Heart right ventricle (tissue), 16 donors: ENCODE data around the gene YJEFN3. TPM values are rescaled to one million over a fixed set of nuclear protein-coding genes. Genes with fewer than 3 reads are reported as not detected.
A peak's percentile ranks its signal among the peaks of the same experiment; 100 is the strongest.

ENCODE experiments used
- ATAC-seq, 8 donors: fragments of 200-7000 bp; cut with Tn5 transposase; one replicate each; pipeline ENCODE4 v1.9.1; 2020; ENCODE audit warnings: mild to moderate bottlenecking in 8 of 8, moderate library complexity in 8 of 8, moderate number of reproducible peaks in 1 of 8
- DNase-seq, 2 donors: peaks; one replicate each; pipeline ENCODE4 v3.0.0-alpha.2; 2020
- H3K27ac ChIP-seq, 10 donors: fragments of 200-600 bp; sonication (generic) in 2 of 10; one replicate each; pipeline versions ENCODE4 v1.5.0 to v1.8.0; 2020 to 2022; ENCODE audit warnings: mild to moderate bottlenecking in 3 of 10
- H3K27me3 ChIP-seq, 7 donors: fragments of 200-600 bp; one replicate each; pipeline ENCODE4 v1.8.0; 2021 to 2022; ENCODE audit warnings: mild to moderate bottlenecking in 2 of 7
- H3K36me3 ChIP-seq, 9 donors: fragments of 200-600 bp; sonication (generic) in 1 of 9; one replicate each; pipeline versions ENCODE4 v1.5.0 to v1.8.0; 2020 to 2022; ENCODE audit warnings: mild to moderate bottlenecking in 2 of 9
- H3K4me1 ChIP-seq, 9 donors: fragments of 200-600 bp; sonication (generic) in 1 of 9; one replicate each; pipeline versions ENCODE4 v1.5.0 to v1.8.0; 2020 to 2022; ENCODE audit warnings: mild to moderate bottlenecking in 4 of 9
- H3K4me3 ChIP-seq, 10 donors: fragments of 200-600 bp; sonication (generic) in 2 of 10; one replicate each; pipeline versions ENCODE4 v1.5.0 to v1.8.0; 2020 to 2022; ENCODE audit warnings: mild to moderate bottlenecking in 7 of 10, moderate library complexity in 2 of 10
- H3K9me3 ChIP-seq, 11 donors: fragments of 200-600 bp in 10 of 11; sonication (generic) in 2 of 11; one replicate each; pipeline versions ENCODE4 v1.5.0 to v1.8.0; 2013 to 2022; ENCODE audit warnings: mild to moderate bottlenecking in 2 of 11, control low read depth in 1 of 11, moderate library complexity in 1 of 11
- CTCF ChIP-seq, 9 donors: fragments of 200-600 bp; sonication (generic) in 2 of 9; IDR thresholded peaks; one replicate each; pipeline versions ENCODE4 v1.5.0 to v1.8.0; 2021 to 2022; ENCODE audit warnings: antibody characterized with exemption in 9 of 9, mild to moderate bottlenecking in 5 of 9, moderate library complexity in 1 of 9
- WGBS, 2 donors: extraction: QIAGEN DNeasy Blood & Tissue Kit; methylation state at CpG; one replicate each; pipeline ENCODE4 v1.1.7; 2013; ENCODE audit warnings: inconsistent platforms in 1 of 2; 5-methylcytosine and 5-hydroxymethylcytosine counted together
- intact Hi-C, 10 donors: fragments of 100-400 bp; cut with DNase I; formaldehyde crosslinking; loops; one replicate each; pipeline versions ENCODE4 v1.11.1 to v1.14.2; 2022
- polyA plus RNA-seq, 2 donors: library from polyadenylated mRNA; stranded (reverse); fragments of 200-250 nt; gene quantifications; one replicate each; pipeline ENCODE4 v1.2.3, GENCODE V29; 2013
- total RNA-seq, 10 donors: library from RNA; stranded (reverse); fragmentation: NEBNext Ultra II Directional in 3 of 10; extraction: Animal tissue kit (Norgen Biotek cat#: 25700) in 3 of 10; gene quantifications; one replicate each; pipeline versions ENCODE4 v1.2.1 to v1.2.4, GENCODE V29; 2021 to 2023
- donor health status: Arrhythmogenic right ventricular cardiomyopathy.
- donor health status: ischemic (EF 13 %, LVEDD 7.1; RV severe dilation, severe dysfunction).
- donor health status: healthy with polysubstance abuse.
- donor health status: DM: no; HTN: yes; CAD: no.
- donor health status: DM: no; HTN: no; CAD: no.
- donor health status: ischemic (EF 25% LVEDD 6.9; RV normal size, moderate dysfunction).
- donor health status: ischemic (EF 25% LVEDD 5.7; RV mildly dilated, moderate dysfunction).
- donor health status: healthy.
- donor health status: DM: yes; HTN: yes; CAD: no.
- donor health status: Ischemic cardiomyopathy.
- donor health status: ischemic (EF 35%, LVEDD 5.7; RV mildly dilated, moderate dysfunction).
- donor health status: nonischemic (EF 11% LVEDD 7.7; RV severe dilation, severe dysfunction).
- donor health status: DM: yes; HTN: yes; CAD: no.
- donor health status: PGD.
- donor health status: ischemic (EF 29% LVEDD 5.4; RV normal size, mild dysfunction).
- donor health status: nonischemic (EF 23%, LVEDD 6.1; RV moderate dilation, normal function).

YJEFN3 gene
- total and polyA plus RNA-seq, 12 donors, result 2.1 to 13.1 (median 2.4) TPM

- Histone ChIP-seq H3K36me3 (no peaks in the 10 kb centered on the region), H3K27ac (no peak overlapping the region), H3K9me3 (no peaks in the 10 kb centered on the region), H3K27me3 (peaks cover 4 to 73% (median 70%) of the 10 kb centered on the region in 7 donors), H3K4me1 (peaks cover 9 to 35% (median 26%) of the 10 kb centered on the region in 9 donors), H3K4me3 (peak overlapping the region in 4 of 10 donors; percentile 5 to 26 (median 12))
- DNase-seq, result peak; percentile 45 to 73
- peak; percentile 9 to 46 (median 22) for ATAC-seq
- WGBS, 2 donors, result 11 to 15% methylated on average over 57 to 74 of the region's 74 CpGs
- intact Hi-C loops, result no loop called here
- TF ChIP-seq CTCF (IDR thresholded peaks at IDR 0.05), result no peak
These were observed 11.5 kb downstream of the YJEFN3 start for GRCh38 chr19:19540064-19540714.

DNA sequence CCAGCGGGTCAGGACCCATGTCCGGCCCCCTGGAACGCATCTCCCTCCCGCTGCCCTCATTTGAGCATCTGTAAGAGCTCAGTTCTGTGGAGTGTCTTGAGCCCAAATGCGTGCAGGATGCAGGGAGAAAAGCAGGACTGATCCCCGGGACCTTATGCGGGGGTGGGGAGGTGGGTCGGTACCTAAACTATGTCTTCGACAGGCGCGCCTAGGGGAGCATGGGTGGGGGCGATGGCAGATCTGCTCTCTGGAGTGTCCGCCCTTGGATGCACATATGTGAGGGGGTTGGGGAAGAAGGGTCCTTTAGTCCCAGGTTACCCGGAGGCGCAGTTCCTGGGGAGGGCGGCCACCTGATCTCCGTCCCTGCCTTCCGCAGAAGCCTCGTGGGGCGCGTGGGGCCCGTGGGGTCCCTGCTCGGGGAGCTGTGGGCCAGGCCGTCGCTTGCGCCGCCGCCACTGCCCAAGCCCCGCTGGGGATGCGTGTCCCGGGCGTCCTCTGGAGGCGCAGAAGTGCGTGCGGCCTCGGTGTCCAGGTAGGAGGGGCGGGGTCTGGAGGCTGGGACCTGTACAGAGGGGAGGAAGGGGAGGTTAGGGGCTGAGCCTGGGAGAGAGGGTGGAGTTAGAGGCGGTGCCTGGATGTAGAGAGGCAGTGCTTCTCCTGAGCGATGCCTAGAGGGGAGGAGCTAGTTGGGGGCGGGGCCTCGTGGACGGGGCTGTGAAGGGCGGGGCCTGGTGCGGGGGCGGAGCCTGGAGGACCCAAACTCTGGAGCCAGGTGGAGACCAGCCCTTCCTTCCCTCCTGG lies 12.2 kb downstream of the YJEFN3 start:
- Histone ChIP-seq H3K36me3 (no peaks in the 10 kb centered on the region), H3K27ac (no peak overlapping the region), H3K4me3 (peak overlapping the region in 6 of 10 donors; percentile 5 to 26 (median 12)), H3K4me1 (peaks cover 9 to 35% (median 26%) of the 10 kb centered on the region in 9 donors), H3K9me3 (no peaks in the 10 kb centered on the region), H3K27me3 (peaks cover 4 to 78% (median 70%) of the 10 kb centered on the region in 7 donors)
- intact Hi-C loops, result no loop called here
- 3 to 4% methylated on average over 45 of the region's 45 CpGs for WGBS, 2 donors
- no peak for TF ChIP-seq CTCF (IDR thresholded peaks at IDR 0.05)
- no peak for DNase-seq
- peak in 2 of 8 donors; percentile 18 to 21 for ATAC-seq

GRCh38 chr19:19541616-19542015 lies 12.9 kb downstream of the YJEFN3 start:
- ATAC-seq (no peak), DNase-seq (no peak)
- intact Hi-C loops, result no loop called here
- H3K9me3 ChIP-seq, result no peaks in the 10 kb centered on the region
- 85 to 91% methylated on average over 16 of the region's 16 CpGs for WGBS, 2 donors
- no peak overlapping the region for H3K4me3 ChIP-seq
- H3K4me1 ChIP-seq, result peaks cover 9 to 37% (median 28%) of the 10 kb centered on the region in 9 donors
- peaks cover 4 to 83% (median 70%) of the 10 kb centered on the region in 7 donors for H3K27me3 ChIP-seq
- H3K36me3 ChIP-seq, result no peaks in the 10 kb centered on the region
- H3K27ac ChIP-seq, result no peak overlapping the region
- TF ChIP-seq CTCF (IDR thresholded peaks at IDR 0.05), result no peak

DNA sequence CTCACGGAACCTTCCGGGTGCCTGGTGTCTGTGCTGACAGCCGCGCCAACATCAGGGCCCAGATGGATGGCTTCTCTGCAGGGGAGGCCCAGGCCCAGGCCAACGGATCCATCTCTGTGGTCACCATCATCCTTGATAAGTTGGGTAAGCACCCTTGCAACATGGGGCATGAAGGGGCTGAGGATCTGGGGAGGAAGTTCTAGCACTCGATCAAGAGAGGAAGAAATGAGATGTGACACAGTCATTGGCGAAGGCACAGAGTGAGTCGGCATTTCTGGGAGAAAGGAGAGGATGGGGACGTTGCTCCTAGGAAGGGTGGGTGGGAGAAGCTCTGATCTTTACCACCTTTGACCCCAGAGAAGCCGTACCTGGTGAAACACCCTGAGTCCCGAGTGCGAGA lies 13.8 kb downstream of the YJEFN3 start:
- H3K4me1 ChIP-seq, result peaks cover 12 to 46% (median 34%) of the 10 kb centered on the region in 9 donors
- 84 to 89% methylated on average over 12 of the region's 12 CpGs for WGBS, 2 donors
- peaks cover 4 to 88% (median 74%) of the 10 kb centered on the region in 7 donors for H3K27me3 ChIP-seq
- H3K27ac ChIP-seq, result no peak overlapping the region
- no peak overlapping the region for H3K4me3 ChIP-seq
- ATAC-seq (no peak), DNase-seq (no peak)
- no peaks in the 10 kb centered on the region for H3K36me3 ChIP-seq
- TF ChIP-seq CTCF (IDR thresholded peaks at IDR 0.05), result no peak
- no peaks in the 10 kb centered on the region for H3K9me3 ChIP-seq
- intact Hi-C loops, result no loop called here
